Panc1 (cell line): Measurements from ENCODE around the gene CBL. TPM values are rescaled to one million over a fixed set of nuclear protein-coding genes. Genes with fewer than 3 reads are reported as not detected.

Experiments
- ATAC-seq: fragments of 200-7000 bp; cut with Tn5 transposase; 2 replicates; pipeline ENCODE4 v1.9.1; 2020; ENCODE audit warnings: mild to moderate bottlenecking, moderate library complexity
- BruUV-seq: library from RNA; stranded (reverse); fragments of 400-500 nt; replicated peaks from 2 replicates; lab custom pipeline; 2021; lab: Mats Ljungman, UMichigan
- CTCF ChIA-PET: fragments of 300-600 bp; sonication (Branson Sonifier 250); formaldehyde crosslinking; loops from one replicate; lab custom pipeline; 2022; ENCODE audit warnings: antibody characterized with exemption; lab: Charles Lee
- POLR2A ChIA-PET: fragments of 300-600 bp; sonication (Branson Sonifier 250); formaldehyde crosslinking; loops from one replicate; lab custom pipeline; 2022; ENCODE audit warnings: antibody characterized with exemption; lab: Charles Lee
- DNase-seq: peaks from one replicate; pipeline ENCODE4 v3.0.0-alpha.2; 2010; ENCODE audit warnings: low read depth, low spot score
- H3K27ac ChIP-seq: 2 replicates; pipeline ENCODE4 v1.5.1; 2011; ENCODE audit warnings: mild to moderate bottlenecking, low read length, inconsistent platforms
- H3K27me3 ChIP-seq: fragments of 200-500 bp; sonication (Bioruptor generic); 2 replicates; pipeline ENCODE4 v1.6.0; 2014; ENCODE audit warnings: low read length, inconsistent platforms; ENCODE audit not compliant: control insufficient read depth, insufficient read depth
- H3K36me3 ChIP-seq: fragments of 200-500 bp; sonication (Bioruptor generic); 2 replicates; pipeline ENCODE4 v1.5.1; 2014; ENCODE audit warnings: inconsistent platforms, mild to moderate bottlenecking, low read length, moderate library complexity; ENCODE audit not compliant: control insufficient read depth, insufficient read depth
- H3K4me1 ChIP-seq: 2 replicates; pipeline ENCODE4 v1.5.1; 2011; ENCODE audit warnings: inconsistent platforms, mild to moderate bottlenecking, low read length, moderate library complexity; ENCODE audit not compliant: control insufficient read depth, insufficient read depth
- H3K4me3 ChIP-seq, 2 experiments: 2 replicates each; pipeline ENCODE4 v1.5.1; 2011 to 2012; ENCODE audit warnings: low read depth in 2 of 2, low read length in 2 of 2, mild to moderate bottlenecking in 2 of 2, inconsistent platforms in 1 of 2, moderate library complexity in 1 of 2
- H3K9me3 ChIP-seq: fragments of 200-500 bp; sonication (Bioruptor generic); 2 replicates; pipeline ENCODE4 v1.5.1; 2014; ENCODE audit warnings: low read depth, mild to moderate bottlenecking, inconsistent platforms, low read length, moderate library complexity; ENCODE audit not compliant: control insufficient read depth, insufficient read depth
- POLR2AphosphoS5 ChIP-seq: IDR thresholded peaks from 2 replicates; pipeline ENCODE4 v1.6.1; 2012; ENCODE audit warnings: mild to moderate bottlenecking, low read depth, low read length, moderate library complexity
- SIN3A ChIP-seq: IDR thresholded peaks from 2 replicates; pipeline ENCODE4 v1.6.1; 2012; ENCODE audit warnings: low read depth, mild to moderate bottlenecking, low read length, moderate library complexity, borderline replicate concordance; ENCODE audit not compliant: insufficient read depth
- TCF7L2 ChIP-seq: IDR thresholded peaks from 2 replicates; pipeline ENCODE4 v1.6.1; 2011; ENCODE audit warnings: mild to moderate bottlenecking, low read depth, low read length, inconsistent platforms
- in situ Hi-C: cut with HindIII; loops from 2 replicates; pipeline ENCODE4 v1.10.0; 2016; ENCODE audit warnings: low sequenced_read_pairs, low pct_unique_long_range_greater_than_20kb
- intact Hi-C: fragments of 100-400 bp; cut with micrococcal nuclease; formaldehyde crosslinking; loops from one replicate; pipeline ENCODE4 v1.10.0; 2022; ENCODE audit not compliant: unreplicated experiment
- total RNA-seq: library from RNA; stranded (reverse); gene quantifications from one replicate; pipeline ENCODE4 v1.2.1, GENCODE V29; 2021; ENCODE audit not compliant: unreplicated experiment
- TF ChIP-seq, protein P1 (sequence below): fragments of 450-650 bp; IDR thresholded peaks from 2 replicates; pipeline ENCODE4 v1.5.1; 2017; ENCODE audit warnings: mild to moderate bottlenecking
- TF ChIP-seq, protein P2 (sequence below), 2 experiments: IDR thresholded peaks; 2 replicates each; pipeline ENCODE4 v1.6.1; 2011 to 2012; ENCODE audit warnings: low read depth in 2 of 2, control low read depth in 1 of 2, low read length in 1 of 2, mild to moderate bottlenecking in 1 of 2, moderate library complexity in 1 of 2; ENCODE audit not compliant: insufficient read depth in 1 of 2

The CBL gene
- total RNA-seq, 1 experiment from 2014 or later = 69.9 TPM

DNA sequence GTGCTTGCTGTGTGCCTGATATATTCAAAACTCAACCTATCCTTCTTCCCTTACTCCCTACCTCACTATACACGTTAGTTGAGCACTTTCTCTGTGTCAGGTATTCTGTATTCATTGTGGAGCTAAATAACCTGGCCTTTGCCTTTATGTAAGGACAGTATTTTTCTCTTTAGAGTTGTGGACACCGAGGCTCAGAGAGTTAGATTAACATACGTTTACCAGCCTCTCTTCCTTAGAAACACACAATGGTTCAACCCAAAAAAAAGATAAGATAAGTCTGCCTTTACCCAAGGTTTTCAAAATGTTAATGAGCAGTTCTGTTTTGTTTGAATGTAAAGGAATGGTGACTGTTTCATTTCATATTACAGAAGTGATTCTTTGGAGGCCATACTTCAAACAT is 45.0 kb downstream of the CBL start:
- ATAC-seq (no peak), DNase-seq (no peak)
- H3K4me3 ChIP-seq = no peak overlapping the region
- no peak overlapping the region for H3K27ac ChIP-seq
- in situ Hi-C loops = no loop called here
- no TSS peak for BruUV-seq
- intact Hi-C loops = no loop called here
- no peaks in the 10 kb centered on the region for H3K9me3 ChIP-seq
- ChIA-PET POLR2A (interaction anchor here (0.6 kb wide), 1 partner anchor 31 kb away, joined by 5 read pairs; no protein-coding TSS in a partner anchor), CTCF (no interaction called here)
- no peaks in the 10 kb centered on the region for H3K4me1 ChIP-seq
- H3K36me3 ChIP-seq = no peaks in the 10 kb centered on the region
- TF ChIP-seq SIN3A (no peak), POLR2AphosphoS5 (no peak), TCF7L2 (no peak)
- TF ChIP-seq, protein P1, sequence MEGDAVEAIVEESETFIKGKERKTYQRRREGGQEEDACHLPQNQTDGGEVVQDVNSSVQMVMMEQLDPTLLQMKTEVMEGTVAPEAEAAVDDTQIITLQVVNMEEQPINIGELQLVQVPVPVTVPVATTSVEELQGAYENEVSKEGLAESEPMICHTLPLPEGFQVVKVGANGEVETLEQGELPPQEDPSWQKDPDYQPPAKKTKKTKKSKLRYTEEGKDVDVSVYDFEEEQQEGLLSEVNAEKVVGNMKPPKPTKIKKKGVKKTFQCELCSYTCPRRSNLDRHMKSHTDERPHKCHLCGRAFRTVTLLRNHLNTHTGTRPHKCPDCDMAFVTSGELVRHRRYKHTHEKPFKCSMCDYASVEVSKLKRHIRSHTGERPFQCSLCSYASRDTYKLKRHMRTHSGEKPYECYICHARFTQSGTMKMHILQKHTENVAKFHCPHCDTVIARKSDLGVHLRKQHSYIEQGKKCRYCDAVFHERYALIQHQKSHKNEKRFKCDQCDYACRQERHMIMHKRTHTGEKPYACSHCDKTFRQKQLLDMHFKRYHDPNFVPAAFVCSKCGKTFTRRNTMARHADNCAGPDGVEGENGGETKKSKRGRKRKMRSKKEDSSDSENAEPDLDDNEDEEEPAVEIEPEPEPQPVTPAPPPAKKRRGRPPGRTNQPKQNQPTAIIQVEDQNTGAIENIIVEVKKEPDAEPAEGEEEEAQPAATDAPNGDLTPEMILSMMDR = no peak
- TF ChIP-seq, protein P2, sequence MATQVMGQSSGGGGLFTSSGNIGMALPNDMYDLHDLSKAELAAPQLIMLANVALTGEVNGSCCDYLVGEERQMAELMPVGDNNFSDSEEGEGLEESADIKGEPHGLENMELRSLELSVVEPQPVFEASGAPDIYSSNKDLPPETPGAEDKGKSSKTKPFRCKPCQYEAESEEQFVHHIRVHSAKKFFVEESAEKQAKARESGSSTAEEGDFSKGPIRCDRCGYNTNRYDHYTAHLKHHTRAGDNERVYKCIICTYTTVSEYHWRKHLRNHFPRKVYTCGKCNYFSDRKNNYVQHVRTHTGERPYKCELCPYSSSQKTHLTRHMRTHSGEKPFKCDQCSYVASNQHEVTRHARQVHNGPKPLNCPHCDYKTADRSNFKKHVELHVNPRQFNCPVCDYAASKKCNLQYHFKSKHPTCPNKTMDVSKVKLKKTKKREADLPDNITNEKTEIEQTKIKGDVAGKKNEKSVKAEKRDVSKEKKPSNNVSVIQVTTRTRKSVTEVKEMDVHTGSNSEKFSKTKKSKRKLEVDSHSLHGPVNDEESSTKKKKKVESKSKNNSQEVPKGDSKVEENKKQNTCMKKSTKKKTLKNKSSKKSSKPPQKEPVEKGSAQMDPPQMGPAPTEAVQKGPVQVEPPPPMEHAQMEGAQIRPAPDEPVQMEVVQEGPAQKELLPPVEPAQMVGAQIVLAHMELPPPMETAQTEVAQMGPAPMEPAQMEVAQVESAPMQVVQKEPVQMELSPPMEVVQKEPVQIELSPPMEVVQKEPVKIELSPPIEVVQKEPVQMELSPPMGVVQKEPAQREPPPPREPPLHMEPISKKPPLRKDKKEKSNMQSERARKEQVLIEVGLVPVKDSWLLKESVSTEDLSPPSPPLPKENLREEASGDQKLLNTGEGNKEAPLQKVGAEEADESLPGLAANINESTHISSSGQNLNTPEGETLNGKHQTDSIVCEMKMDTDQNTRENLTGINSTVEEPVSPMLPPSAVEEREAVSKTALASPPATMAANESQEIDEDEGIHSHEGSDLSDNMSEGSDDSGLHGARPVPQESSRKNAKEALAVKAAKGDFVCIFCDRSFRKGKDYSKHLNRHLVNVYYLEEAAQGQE (IDR thresholded peaks at IDR 0.05; ENCODE audit: insufficient read depth in 1 of 2, low read depth in 2 of 2, low read length in 1 of 2) = no peak
- no peaks in the 10 kb centered on the region for H3K27me3 ChIP-seq

DNA sequence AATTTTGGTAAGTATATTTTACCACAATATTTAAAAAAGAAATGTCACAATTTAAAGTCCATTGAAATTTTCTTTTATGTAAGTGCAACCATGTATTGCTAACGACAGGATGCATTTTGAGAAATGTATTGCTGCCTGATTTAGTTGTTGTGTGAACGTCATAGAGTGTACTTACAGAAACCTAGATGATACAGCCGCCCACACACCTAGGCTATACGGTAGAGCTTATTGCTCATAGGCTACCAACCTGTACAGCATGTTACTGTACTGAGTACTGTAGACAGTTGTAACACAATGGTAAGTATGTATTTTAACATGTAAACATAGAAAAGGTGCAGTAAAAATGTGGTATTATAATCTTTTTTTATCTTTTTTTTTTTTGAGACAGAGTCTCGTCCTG is 48.1 kb downstream of the CBL start:
- Histone ChIP-seq H3K4me3 (no peak overlapping the region), H3K27ac (no peak overlapping the region), H3K9me3 (no peaks in the 10 kb centered on the region), H3K4me1 (no peaks in the 10 kb centered on the region), H3K36me3 (no peaks in the 10 kb centered on the region), H3K27me3 (no peaks in the 10 kb centered on the region)
- TF ChIP-seq, protein P2 (IDR thresholded peaks at IDR 0.05; ENCODE audit: insufficient read depth in 1 of 2, low read depth in 2 of 2, low read length in 1 of 2) = no peak
- TF ChIP-seq TCF7L2 = no peak
- TF ChIP-seq, protein P1 = no peak
- DNase-seq = no peak
- intact Hi-C loops = no loop called here
- in situ Hi-C loops = no loop called here
- ChIA-PET CTCF (no interaction called here), POLR2A (no interaction called here)
- BruUV-seq = no TSS peak
- ATAC-seq = no peak
